Gastrocnemius medialis (tissue), 4 donors: Measurements from ENCODE around the gene CMTM5. TPM values are rescaled to one million over a fixed set of nuclear protein-coding genes. Genes with fewer than 3 reads are reported as not detected.

ENCODE experiments used
- ATAC-seq, 2 donors: fragments of 150-250 bp; one replicate each; pipeline ENCODE4 v1.9.1; 2016
- DNase-seq, 2 donors: peaks; one replicate each; pipeline ENCODE4 v3.0.0-alpha.2; 2019
- H3K27ac ChIP-seq, 4 donors: fragments of 200-600 bp; sonication (generic); 1 replicate in 1 of 4; 2 replicates in 3 of 4; pipeline ENCODE4 v1.5.1; 2016 to 2018; ENCODE audit warnings: mild to moderate bottlenecking in 2 of 4, moderate library complexity in 1 of 4
- H3K27me3 ChIP-seq, 3 donors: fragments of 200-600 bp; sonication (generic) in 2 of 3; 1 replicate in 1 of 3; 2 replicates in 2 of 3; pipeline versions ENCODE4 v1.5.1 to v1.6.0; 2016 to 2019; ENCODE audit warnings: mild to moderate bottlenecking in 1 of 3, moderate library complexity in 1 of 3
- H3K36me3 ChIP-seq, 2 donors: fragments of 200-600 bp; sonication (generic) in 1 of 2; one replicate each; pipeline ENCODE4 v1.5.1; 2017 to 2018
- H3K4me1 ChIP-seq, 2 donors: fragments of 200-600 bp; sonication (generic) in 1 of 2; one replicate each; pipeline ENCODE4 v1.5.1; 2016 to 2017; ENCODE audit warnings: mild to moderate bottlenecking in 2 of 2
- H3K4me3 ChIP-seq, 4 donors: fragments of 200-600 bp; sonication (generic) in 3 of 4; 1 replicate in 1 of 4; 2 replicates in 3 of 4; pipeline ENCODE4 v1.5.1; 2016 to 2019; ENCODE audit warnings: mild to moderate bottlenecking in 2 of 4
- H3K9me3 ChIP-seq, 3 donors: fragments of 200-600 bp; sonication (generic) in 2 of 3; 1 replicate in 1 of 3; 2 replicates in 2 of 3; pipeline ENCODE4 v1.5.1; 2016 to 2019
- CTCF ChIP-seq, 5 experiments: fragments of 450-650 bp in 3 of 5; fragments of 200-600 bp in 2 of 5; sonication (generic) in 2 of 5; IDR thresholded peaks in 4 of 5; conservative IDR thresholded peaks in 1 of 5; 1 replicate in 4 of 5; 2 replicates in 1 of 5; pipeline ENCODE4 v1.5.1; 2016 to 2019; ENCODE audit warnings: antibody characterized with exemption in 5 of 5, mild to moderate bottlenecking in 3 of 5, moderate library complexity in 3 of 5
- POLR2A ChIP-seq, 2 donors: fragments of 450-650 bp; IDR thresholded peaks; one replicate each; pipeline ENCODE4 v1.6.1; 2017; ENCODE audit warnings: antibody characterized with exemption in 2 of 2, mild to moderate bottlenecking in 2 of 2, moderate library complexity in 2 of 2
- in situ Hi-C, 4 donors: fragments of 200-750 bp; cut with MboI; loops; one replicate each; pipeline versions ENCODE4 v1.15.0 to v1.8.0; 2017; ENCODE audit warnings: low sequenced_read_pairs in 4 of 4
- intact Hi-C: fragments of 100-400 bp; cut with DNase I; formaldehyde crosslinking; loops from one replicate; pipeline ENCODE4 v1.15.1; 2023; ENCODE audit warnings: low total_unique reads
- total RNA-seq, 4 donors: library from RNA; depleted of rRNA; stranded (reverse); fragments of >200 nt; gene quantifications; one replicate each; pipeline versions ENCODE4 v1.1.0 to v1.2.3, GENCODE V29; 2016

The CMTM5 gene
- total RNA-seq, 4 donors from 2014 or later, result 1.7 TPM; not detected in 3

DNA sequence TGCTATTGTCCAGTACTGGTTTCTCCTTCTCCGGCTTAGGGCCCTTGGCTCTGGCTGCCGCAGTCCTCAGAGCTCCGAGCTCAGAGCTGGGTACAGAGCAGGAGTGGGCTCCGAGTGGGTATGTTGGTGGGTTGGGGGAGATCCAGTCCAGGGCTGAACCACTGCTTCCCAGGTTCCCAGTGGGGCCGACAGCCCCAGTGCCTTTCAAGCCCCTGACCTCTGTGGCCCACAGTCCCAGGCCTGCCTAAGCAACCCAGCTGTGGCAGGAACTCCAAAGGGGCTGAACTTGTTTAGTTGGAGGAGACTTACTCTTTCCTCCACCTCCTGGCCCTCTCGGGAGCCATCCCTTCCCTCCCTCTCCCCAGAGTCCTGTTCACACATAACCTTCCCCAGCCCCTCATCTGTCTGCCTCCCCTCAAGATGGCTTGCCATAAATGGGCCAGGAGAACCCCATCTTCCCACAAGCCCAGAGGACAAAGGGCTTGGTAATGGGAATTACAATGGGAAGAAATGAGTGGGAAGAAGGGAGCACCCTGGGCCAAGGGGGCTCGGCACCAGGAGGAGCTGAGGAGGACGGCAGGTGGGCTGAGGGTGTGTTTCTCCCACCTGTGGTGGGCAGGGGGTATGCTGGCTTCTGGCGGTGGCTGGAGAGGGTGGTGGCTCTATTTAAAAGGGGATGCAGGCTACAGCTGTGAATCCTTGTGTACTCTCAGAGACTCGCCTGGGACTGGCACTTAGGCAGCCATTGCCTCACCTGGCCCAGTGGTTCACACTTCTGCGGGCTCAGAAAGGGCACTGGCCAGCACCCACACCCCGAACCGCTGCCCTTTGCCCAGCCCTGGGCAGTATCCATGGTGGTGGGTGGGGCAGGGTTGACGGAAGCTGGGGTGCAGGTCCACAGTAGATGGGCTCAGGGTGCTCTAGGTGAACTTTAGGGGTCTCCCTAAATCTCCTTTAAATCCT, 35.0 kb downstream of the CMTM5 start:
- DNase-seq (peak in 1 of 2 donors; percentile 41), ATAC-seq (no peak)
- Histone ChIP-seq H3K9me3 (no peaks in the 10 kb centered on the region), H3K36me3 (no peaks in the 10 kb centered on the region), H3K4me1 (peaks cover 10 to 54% of the 10 kb centered on the region in 2 donors), H3K27ac (peak overlapping the region; percentile 79 to 90 (median 84)), H3K4me3 (peak overlapping the region in 1 of 4 donors; percentile 8), H3K27me3 (no peaks in the 10 kb centered on the region)
- intact Hi-C loops, result loop anchor here (2.0 kb wide), 1 partner anchor 23 kb away; the partner anchor contains the start of gene MYH7
- TF ChIP-seq POLR2A (IDR thresholded peaks at IDR 0.05), result no peak
- TF ChIP-seq CTCF (IDR thresholded peaks at IDR 0.05 in 4 of 5, conservative IDR thresholded peaks at IDR 0.05 in 1 of 5), result no peak
- in situ Hi-C loops, result no loop called here

DNA sequence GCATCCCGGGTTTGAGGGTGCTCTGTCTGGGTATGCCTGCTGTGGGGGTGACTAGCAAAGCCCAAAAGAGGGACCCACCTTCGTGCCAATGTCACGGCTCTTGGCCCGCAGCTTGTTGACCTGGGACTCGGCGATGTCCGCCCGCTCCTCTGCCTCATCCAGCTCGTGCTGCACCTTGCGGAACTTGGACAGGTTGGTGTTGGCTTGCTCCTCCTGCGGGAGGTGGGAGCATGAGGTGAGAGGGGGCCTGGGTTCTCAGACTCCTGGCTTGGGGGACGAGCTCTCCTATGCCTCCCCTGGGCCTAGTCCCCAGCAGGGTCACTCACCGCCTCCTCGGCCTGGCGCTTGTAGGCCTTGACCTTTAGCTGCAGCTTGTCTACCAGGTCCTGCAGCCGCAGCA, 36.8 kb downstream of the CMTM5 start:
- DNase-seq (peak in 1 of 2 donors; percentile 31), ATAC-seq (no peak)
- in situ Hi-C loops, result no loop called here
- Histone ChIP-seq H3K9me3 (no peaks in the 10 kb centered on the region), H3K27ac (peak overlapping the region; percentile 79 to 90 (median 84)), H3K36me3 (no peaks in the 10 kb centered on the region), H3K4me1 (peaks cover 10 to 42% of the 10 kb centered on the region in 2 donors), H3K27me3 (no peaks in the 10 kb centered on the region), H3K4me3 (no peak overlapping the region)
- no peak for TF ChIP-seq CTCF (IDR thresholded peaks at IDR 0.05 in 4 of 5, conservative IDR thresholded peaks at IDR 0.05 in 1 of 5)
- no peak for TF ChIP-seq POLR2A (IDR thresholded peaks at IDR 0.05)
- intact Hi-C loops, result no loop called here

DNA sequence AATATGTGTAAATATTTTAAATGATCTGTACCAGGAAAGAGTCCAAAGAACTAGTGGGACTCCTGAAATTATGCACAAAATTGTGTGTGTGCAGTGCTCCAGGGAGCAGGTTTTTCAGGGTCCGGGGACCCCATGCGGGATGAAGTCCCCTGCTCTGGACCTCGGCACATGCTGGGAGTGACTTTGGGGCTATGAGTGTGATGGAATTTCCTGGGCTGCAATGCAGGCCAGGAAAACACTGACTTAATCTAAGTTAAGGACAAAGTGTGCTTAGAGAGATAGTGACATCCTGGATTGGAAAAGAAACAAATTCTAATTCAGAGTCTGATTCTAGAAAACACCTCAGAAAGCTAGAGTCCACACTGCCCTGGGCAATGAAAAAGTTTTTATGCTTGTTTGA, 37.4 kb downstream of the CMTM5 start:
- TF ChIP-seq POLR2A (IDR thresholded peaks at IDR 0.05), result no peak
- no peak for TF ChIP-seq CTCF (IDR thresholded peaks at IDR 0.05 in 4 of 5, conservative IDR thresholded peaks at IDR 0.05 in 1 of 5)
- Histone ChIP-seq H3K27ac (peak overlapping the region; percentile 79 to 90 (median 84)), H3K9me3 (no peaks in the 10 kb centered on the region), H3K4me3 (no peak overlapping the region), H3K36me3 (no peaks in the 10 kb centered on the region), H3K27me3 (no peaks in the 10 kb centered on the region), H3K4me1 (peaks cover 9 to 36% of the 10 kb centered on the region in 2 donors)
- DNase-seq, result no peak
- in situ Hi-C loops (no loop called here), intact Hi-C loops (no loop called here)
- ATAC-seq, result peak in 1 of 2 donors; percentile 44

- Histone ChIP-seq H3K27ac (peak overlapping the region; percentile 56 to 90 (median 84)), H3K9me3 (no peaks in the 10 kb centered on the region), H3K4me1 (peaks cover 0 to 31% of the 10 kb centered on the region in 2 donors), H3K36me3 (no peaks in the 10 kb centered on the region), H3K27me3 (no peaks in the 10 kb centered on the region), H3K4me3 (no peak overlapping the region)
- no peak for ATAC-seq
- intact Hi-C loops, result no loop called here
- in situ Hi-C loops, result no loop called here
- TF ChIP-seq POLR2A (IDR thresholded peaks at IDR 0.05) (no peak), CTCF (IDR thresholded peaks at IDR 0.05 in 4 of 5, conservative IDR thresholded peaks at IDR 0.05 in 1 of 5) (no peak)
- no peak for DNase-seq
Measured at GRCh38 chr14:23414906-23415820, 38.3 kb downstream of the CMTM5 start.
